Measurements from ENCODE around the gene LIN54.
"Not testable (repeated sequence)": the region's sequence is repeated elsewhere in the genome, so short reads cannot be mapped to it uniquely, and the experiment has no call there.

The LIN54 gene

GRCh38 chr4:83010522-83011318 lies at the start of gene LIN54:
LIN54 (minus strand) TSS chr4:83010823; CDS start chr4:82984844, 25,979 bp downstream.
- DNase-seq (ENCODE audit: low read depth): peak; percentile 74

DNA sequence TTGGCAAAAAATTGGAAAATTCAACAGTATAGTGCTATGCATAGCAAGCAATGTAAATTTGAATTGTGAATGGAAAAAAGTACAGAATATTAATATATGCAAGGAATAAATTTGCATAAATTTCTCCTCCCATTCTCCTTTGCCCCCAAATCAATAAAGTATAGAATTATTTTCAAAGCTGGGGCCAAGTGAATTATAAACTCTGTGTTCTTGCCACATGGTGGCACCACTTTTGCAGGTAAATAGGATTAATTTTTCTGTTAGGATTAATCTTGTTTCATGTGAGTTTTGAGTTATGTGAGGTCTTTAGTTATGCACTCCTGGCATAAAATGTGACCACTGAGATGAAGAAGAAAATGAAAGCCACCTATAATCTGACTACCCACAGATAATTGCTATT lies 44.3 kb upstream of the LIN54 start:
- DNase-seq (ENCODE audit: low read depth): no peak

- DNase-seq (ENCODE audit: low read depth): not testable (repeated sequence)
These were observed 38.2 kb upstream of the LIN54 start for GRCh38 chr4:83048781-83049180.

DNA sequence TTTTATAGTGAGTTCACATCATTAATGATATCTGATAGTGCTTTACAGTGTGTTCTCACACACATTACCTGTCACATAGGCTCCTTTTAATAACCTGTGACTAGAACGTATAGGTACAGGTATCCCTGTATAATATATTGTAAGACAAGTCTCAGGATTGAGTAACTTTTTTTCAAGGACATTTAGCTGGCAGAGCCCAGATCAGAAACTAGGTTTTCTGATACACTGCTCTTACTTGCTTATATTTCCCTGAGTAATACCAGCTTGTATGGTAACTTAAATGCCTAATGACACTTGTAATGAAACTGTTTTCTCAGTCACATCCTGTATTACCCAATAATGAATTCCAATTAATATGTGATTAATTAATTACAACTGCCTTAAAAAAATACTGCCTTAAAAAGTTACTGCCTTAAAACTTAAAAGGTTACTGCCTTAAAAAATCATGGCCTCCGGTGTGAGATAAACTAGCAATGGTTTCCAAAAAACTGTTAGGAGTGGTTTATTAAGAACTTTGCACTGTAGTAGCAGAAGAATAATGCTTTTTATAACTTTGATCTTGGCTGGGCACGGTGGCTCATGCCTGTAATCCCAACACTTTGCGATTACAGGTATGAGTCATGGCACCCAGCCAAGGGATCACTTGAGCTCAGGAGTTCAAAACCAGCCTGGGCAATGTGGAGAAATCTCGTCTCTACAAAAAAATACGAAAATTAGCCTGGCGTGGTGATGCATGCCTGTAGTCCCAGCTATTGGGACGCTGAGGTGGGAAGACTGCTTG lies 36.3 kb upstream of the LIN54 start:
- no peak for DNase-seq (ENCODE audit: low read depth)

GRCh38 chr4:83043801-83044407 lies 33.3 kb upstream of the LIN54 start:
- no peak for DNase-seq (ENCODE audit: low read depth)

DNA sequence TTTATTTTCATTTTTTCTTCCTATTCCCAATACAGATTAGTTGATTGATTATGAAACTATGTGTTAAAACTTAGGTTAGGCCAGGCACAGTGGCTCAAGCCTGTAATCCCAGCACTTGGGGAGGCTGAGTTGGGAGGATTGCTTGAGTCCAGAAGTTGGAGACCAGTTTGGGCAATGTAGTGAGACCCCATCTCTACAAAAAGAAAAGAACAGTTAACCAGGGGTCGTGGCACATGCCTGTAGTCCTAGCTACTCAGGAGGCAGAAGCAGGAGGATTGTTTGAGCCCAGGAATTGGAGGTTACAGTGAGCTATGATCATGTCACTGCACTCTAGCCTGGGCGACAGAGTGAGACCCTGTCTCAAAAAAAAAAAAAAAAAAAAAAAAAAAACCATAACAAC lies 32.5 kb upstream of the LIN54 start:
- DNase-seq (ENCODE audit: low read depth): not testable (repeated sequence)

DNA sequence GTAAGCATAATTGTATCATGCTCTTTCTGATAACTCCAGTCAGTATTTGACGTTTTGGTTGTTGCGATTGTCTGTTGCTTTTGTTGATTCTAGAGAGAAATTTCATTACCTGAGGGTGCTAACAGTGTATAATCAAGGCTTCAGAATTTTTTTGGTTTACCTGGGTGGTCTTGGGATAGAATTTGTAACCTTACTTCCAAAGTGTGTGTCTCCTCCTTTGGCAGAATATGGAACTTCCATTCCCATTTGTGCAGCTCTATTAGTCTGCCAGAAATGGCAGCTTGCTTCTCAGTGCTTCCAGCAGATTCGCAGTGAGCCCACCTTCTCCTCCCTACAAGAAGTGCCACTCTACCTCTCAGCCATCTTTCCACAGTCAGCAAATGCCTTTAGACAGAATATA lies 29.6 kb upstream of the LIN54 start:
- no peak for DNase-seq (ENCODE audit: low read depth)

DNA sequence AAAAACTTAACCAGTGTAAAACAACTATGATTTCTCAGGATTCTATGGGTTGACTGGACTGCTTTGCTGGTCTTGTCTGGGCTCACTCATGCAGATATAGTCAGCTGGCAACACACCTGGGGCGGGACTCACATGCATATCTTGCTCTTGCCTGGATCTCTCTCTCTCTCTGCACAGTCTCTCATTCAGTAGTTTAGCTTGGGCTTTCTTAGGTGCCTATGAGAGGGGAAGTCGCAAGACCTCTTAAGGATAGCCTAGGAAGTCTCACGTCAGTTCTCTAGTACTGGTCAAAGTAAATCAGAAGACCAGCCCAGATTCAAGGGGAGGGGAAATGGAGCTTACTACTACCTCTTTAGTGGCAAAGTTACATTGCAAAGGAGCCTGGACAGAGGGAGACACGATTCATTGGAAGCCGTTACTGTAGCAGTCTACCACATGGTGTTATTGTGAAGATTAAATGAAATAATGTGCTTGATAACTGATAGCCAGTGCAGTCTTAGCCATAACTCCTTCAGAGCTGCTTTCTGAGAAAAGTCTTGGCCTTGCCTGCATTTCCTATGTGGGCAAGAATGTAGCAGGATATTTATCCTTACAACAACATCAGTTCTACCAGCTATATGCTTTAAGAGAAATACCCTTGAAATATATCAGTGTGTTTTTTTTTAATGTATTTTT lies 26.5 kb upstream of the LIN54 start:
- no peak for DNase-seq (ENCODE audit: low read depth)

GRCh38 chr4:83034630-83035494 lies 24.2 kb upstream of the LIN54 start, which contains the start of gene COPS4:
COPS4 (plus strand) TSS chr4:83035183; CDS start chr4:83035225, 42 bp downstream.
- peak; percentile 92 for DNase-seq (ENCODE audit: low read depth)

GRCh38 chr4:83029688-83030087 lies 19.1 kb upstream of the LIN54 start:
- DNase-seq (ENCODE audit: low read depth): no peak

DNA sequence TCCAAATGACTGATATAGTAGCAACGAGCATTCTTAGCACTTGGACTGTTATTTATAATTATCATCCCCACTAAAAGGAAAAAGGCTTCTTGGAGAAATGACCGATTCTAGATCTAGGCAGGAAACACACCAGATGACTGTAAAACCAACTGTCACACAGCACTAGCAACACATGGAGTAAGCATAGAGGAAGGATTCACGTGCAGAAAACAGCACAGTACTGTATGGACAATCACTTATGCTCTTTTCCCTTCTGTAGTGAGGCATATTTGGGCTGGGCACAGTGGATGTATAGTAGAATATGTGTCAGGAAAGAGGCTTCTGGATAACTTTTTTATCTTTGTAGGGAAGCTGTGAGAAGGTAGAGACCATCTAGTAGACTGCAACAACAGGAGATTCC lies 18.4 kb upstream of the LIN54 start:
- DNase-seq (ENCODE audit: low read depth): no peak

DNA sequence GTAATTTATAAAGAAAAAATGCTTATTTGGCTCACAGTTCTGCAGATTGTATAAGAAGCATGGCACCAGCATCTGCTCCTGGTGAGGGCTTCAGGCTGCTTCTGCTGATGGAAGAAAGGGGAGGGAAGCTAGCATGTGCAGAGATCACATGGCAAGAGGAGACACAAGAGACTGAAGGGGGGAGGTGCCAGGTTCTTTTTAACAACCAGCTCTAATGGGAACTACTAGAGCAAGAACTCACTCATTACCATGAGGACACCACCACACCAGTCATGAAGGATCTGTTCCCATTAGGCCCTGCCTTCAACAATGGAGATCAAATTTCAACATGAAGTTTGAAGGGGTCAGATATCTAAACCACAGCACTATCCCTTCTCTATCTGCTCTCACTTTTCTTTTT lies 14.9 kb upstream of the LIN54 start:
- DNase-seq (ENCODE audit: low read depth): no peak

- DNase-seq (ENCODE audit: low read depth): no peak
These were observed 13.6 kb upstream of the LIN54 start for GRCh38 chr4:83024233-83024632.

DNA sequence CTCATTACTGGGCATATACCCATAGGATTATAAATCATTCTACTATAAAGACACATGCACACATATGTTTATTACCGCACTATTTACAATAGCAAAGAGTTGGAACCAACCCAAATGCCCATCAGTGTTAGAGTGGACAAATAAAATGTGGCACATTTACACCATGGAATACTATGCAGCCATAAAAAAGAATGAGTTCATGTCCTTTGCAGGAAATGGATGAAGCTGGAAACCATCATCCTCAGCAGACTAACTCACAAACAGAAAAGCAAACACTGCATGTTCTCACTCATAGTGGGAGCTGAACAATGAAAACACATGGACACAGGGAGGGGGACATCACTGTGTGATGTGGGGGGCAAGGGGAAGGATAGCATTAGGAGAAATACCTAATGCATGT lies 13.0 kb upstream of the LIN54 start:
- DNase-seq (ENCODE audit: low read depth): not testable (repeated sequence)

DNA sequence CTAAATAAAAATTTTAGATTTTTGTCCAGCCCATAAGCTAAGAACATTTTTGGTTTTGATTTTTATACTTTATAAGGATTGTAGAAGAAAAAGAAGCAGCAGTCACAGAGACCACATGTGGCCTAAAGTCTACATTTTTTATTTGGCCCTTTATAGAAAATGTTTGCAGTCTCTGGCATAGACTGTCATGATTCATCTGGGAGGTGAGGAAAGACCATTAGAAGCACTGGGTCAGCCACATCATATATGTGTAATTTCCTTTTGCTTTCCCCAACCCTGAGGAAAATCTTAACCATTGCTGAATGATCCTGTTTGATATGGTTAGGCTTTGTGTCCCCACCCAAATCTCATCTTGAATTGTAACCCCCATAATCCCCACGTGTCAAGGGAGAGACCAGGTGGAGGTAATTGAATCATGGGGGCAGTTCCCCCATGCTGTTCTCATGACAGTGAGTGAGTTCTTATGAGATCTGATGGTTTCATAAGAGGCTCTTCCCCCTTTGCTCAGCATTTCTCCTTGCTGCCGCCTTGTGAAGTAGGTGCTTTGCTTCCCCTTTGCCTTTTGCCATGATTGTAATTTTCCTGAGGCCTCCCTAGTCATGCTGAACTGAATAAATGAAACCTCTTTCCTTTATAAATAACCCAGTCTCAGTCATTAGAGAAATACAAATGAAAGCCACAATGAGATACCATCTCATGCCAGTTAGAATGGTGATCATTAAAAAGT lies 12.3 kb upstream of the LIN54 start:
- no peak for DNase-seq (ENCODE audit: low read depth)

DNA sequence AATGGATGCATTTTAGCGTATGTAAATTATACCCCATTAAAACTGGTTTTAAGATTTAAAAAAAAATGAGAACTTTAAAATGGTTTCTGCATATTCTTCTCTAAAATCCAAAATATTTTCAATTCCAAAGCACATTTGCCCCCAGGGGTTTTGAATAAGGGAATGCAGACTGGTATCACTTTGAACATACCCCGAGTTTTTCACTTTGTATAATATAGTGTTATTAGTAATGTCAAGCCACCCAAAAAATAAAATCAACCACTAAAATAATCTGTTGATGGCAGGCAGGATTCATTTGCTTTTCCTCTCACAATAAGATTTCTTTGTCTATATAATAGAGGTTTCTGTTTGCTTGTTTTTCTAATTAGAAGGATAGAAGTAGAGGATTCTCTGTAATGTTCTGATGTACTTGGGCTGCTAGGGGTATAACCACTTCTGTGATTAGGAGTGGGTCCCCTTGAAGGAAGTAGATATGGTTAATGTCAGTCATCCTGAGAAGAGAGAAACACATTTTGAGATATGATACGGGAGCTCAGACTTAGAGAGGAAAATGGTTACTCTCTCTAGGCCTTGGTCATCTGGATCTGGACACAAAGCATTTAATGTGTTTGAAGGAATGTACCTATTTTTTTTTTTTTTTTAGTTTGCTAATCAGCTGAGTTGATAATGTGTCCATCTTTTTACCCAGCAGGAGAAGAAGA lies 9.3 kb upstream of the LIN54 start:
- DNase-seq (ENCODE audit: low read depth): no peak

DNA sequence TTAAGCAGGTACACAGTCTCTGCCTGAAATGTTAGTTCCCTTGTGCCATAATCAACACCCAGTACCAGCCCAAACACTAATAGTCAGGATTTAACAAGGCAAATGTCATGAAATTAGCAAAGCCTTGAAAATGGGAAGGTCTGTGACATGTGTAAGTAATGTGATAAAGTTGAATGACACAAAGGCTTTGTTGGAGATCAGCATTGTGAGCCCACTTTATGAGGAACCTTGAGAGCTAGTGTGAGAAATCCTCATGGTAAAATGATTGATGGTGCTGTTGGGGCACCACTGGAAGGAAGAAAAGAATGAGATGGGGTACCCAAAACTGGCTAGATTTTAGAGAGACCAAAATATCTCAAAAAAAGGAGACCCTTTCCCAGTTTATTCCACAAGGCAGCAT lies 3.3 kb upstream of the LIN54 start:
- no peak for DNase-seq (ENCODE audit: low read depth)

DNA sequence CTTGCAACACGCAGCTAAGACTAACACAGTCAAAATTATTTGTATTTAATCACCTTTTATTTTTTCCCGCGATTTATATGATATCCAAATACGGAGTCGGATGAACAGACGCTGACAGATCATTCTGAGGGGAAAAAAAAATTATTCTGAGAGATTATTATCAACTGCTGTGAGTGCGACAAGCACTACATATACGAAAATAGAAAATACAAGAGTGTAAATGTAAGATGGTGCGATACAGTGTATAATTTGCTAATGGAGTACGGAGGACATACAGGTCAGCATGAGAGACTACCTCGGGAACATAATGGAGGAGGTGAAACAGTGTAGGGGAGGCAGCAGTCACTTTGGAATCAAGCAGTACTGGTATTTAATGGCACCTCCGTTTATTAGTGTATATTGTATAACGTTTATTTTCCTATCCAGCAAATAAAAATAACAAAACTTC lies 2.8 kb upstream of the LIN54 start:
- no peak for DNase-seq (ENCODE audit: low read depth)

DNA sequence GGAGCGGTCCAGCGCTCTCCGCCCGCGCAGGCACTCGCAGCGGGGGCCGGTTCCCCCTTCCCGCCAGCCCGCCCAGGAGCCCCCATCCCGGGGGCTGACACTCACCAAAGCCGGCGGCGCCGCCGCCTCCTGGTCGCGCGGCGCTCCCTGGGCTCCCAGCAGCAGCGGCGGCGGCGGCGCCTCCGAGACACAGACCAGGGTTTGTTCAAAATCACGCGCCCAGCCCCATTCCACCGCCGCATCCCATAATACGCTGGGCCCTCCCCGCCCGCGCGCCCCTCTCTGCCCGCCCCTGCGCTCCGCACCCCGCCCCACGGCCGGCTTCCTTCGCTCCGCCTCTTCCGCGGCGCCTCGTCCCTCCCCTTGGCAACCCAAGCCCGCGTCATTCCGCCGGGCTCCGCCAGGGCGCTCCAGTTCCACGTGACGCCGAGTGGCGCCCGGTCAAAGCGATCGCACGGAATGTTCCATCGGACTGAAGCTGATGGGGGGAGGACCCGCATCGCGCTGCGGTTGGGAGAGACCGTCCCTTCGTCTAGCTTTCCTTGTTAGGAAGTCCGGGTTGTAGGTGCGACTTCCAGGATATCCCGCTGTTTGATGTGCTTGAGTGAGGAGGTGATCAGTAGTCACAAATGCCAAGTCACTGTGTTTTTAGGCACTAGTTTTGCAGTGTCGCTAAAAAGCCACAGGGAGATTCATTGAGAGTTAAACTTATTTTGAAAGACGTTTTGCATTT lies 2.2 kb upstream of the LIN54 start:
- DNase-seq (ENCODE audit: low read depth): peak; percentile 97

All from activated T-cell treated with anti-CD3 and anti-CD28 coated beads for 24 hours (primary cell).